Stimulated activated CD8-positive, alpha-beta memory T cell treated with anti-CD3 and anti-CD28 coated beads, Interleukin-2, amount 100 ng/mL, for 1 hour (primary cell): ENCODE data around the gene CAPN5.

ENCODE experiments used
- DNase-seq, 2 donors: peaks; one replicate each; pipeline ENCODE4 v3.0.0-alpha.2; 2020; ENCODE audit warnings: low read depth in 2 of 2

Gene CAPN5

GRCh38 chr11:77170107-77170506 lies 103.3 kb downstream of the CAPN5 start:
- DNase-seq: no peak

- no peak for DNase-seq
Observed at GRCh38 chr11:77171254-77171653, 104.5 kb downstream of the CAPN5 start.

GRCh38 chr11:77171885-77172665 lies 105.3 kb downstream of the CAPN5 start:
- no peak for DNase-seq

- DNase-seq: no peak
Observed at GRCh38 chr11:77172666-77172982, 105.9 kb downstream of the CAPN5 start.

GRCh38 chr11:77173494-77173893 lies 106.7 kb downstream of the CAPN5 start:
- DNase-seq: no peak

GRCh38 chr11:77174559-77174958 lies 107.8 kb downstream of the CAPN5 start:
- DNase-seq: no peak

- DNase-seq: no peak
Observed at GRCh38 chr11:77175021-77175842, 108.5 kb downstream of the CAPN5 start.
